HEK293T (cell line): ENCODE results near the gene GOLGA1.

Source experiments
- ELF4 ChIP-seq: fragments of 450-650 bp; IDR thresholded peaks from 2 replicates; pipeline ENCODE4 v1.6.1; 2017; ENCODE audit warnings: antibody characterized with exemption
- FOXK2 ChIP-seq: fragments of 450-650 bp; IDR thresholded peaks from 2 replicates; pipeline ENCODE4 v1.6.1; 2016; ENCODE audit warnings: mild to moderate bottlenecking
- FOXM1 ChIP-seq: fragments of 450-650 bp; IDR thresholded peaks from 2 replicates; pipeline ENCODE4 v1.6.1; 2017; ENCODE audit warnings: mild to moderate bottlenecking, borderline replicate concordance
- HDGF ChIP-seq: fragments of 450-650 bp; IDR thresholded peaks from 2 replicates; pipeline ENCODE4 v1.6.1; 2017; ENCODE audit warnings: antibody characterized with exemption, borderline replicate concordance
- L3MBTL2 ChIP-seq: fragments of 450-650 bp; conservative IDR thresholded peaks from 2 replicates; pipeline ENCODE4 v1.6.1; 2016; ENCODE audit warnings: mild to moderate bottlenecking
- NFRKB ChIP-seq: fragments of 450-650 bp; IDR thresholded peaks from 2 replicates; pipeline ENCODE4 v1.6.1; 2016; ENCODE audit warnings: mild to moderate bottlenecking, moderate library complexity
- SP1 ChIP-seq: fragments of 450-650 bp; IDR thresholded peaks from 2 replicates; pipeline ENCODE4 v1.6.1; 2017
- SUZ12 ChIP-seq: fragments of 450-650 bp; IDR thresholded peaks from 2 replicates; pipeline ENCODE4 v1.6.1; 2016; ENCODE audit warnings: mild to moderate bottlenecking
- ZNF384 ChIP-seq: fragments of 450-650 bp; IDR thresholded peaks from 2 replicates; pipeline ENCODE4 v1.6.1; 2016

GRCh38 chr9:124849801-124850200 is 91.1 kb downstream of the GOLGA1 start:
- TF ChIP-seq SP1 = no peak
- TF ChIP-seq FOXK2 = no peak
- TF ChIP-seq L3MBTL2 = no peak
- TF ChIP-seq ZNF384 = no peak
- no peak for TF ChIP-seq FOXM1
- no peak for TF ChIP-seq NFRKB
- no peak for TF ChIP-seq SUZ12
- TF ChIP-seq ELF4 = no peak
- TF ChIP-seq HDGF = no peak
